G401.6 (cell line): ENCODE measurements around the gene PSMC1.
A peak's percentile ranks its signal among the peaks of the same experiment; 100 is the strongest.
"Not testable (repeated sequence)": the region's sequence is repeated elsewhere in the genome, so short reads cannot be mapped to it uniquely, and the experiment has no call there.

ENCODE experiments used
- FAIRE-seq: peaks from 2 replicates; lab custom pipeline; 2012; peaks lifted over from hg19 to GRCh38; lab: Jason Lieb, UNC

The PSMC1 gene

DNA sequence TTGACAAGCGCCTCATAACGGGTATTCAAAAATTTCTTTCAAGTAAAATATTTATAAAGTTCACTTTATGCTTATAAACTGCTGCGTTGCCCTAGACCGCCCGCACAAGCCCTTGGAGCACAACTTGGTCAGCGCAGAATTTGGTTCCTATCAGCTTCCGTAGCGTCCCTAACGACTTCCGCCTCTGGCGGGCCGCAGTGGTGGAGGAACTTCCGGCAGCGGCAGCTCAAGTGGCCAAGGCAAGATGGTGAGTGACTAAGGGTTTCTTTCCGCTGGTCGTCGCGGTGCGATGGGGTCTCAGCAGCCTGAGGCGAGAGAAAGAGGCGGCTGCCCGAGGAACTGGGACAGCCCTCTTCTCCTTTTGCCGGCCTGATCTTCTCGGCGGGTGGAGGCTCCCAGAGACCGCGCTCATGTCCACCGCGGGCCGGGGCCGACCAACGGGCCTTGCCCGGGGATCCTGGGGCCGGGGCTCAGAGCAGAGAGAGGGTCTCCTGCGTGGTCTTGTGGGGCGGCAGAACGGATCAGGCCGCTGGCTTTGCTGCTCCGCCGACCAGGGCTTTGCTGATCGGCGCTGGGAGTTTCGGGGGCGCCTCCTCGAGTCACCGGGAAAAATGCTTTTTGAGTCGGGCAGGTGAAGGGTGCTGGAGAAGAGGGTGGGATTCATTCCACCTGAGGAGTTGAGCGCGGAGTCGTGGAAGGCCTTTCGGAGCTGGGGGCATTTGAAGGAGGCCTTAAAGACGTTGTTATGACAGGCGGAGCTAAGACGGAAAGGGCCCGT is at the start of gene PSMC1:
PSMC1 (plus strand) TSS at position 200 of the 778 bp plus-strand sequence; CDS start at position 245, 45 bp downstream.
- FAIRE-seq: peak; percentile 87

DNA sequence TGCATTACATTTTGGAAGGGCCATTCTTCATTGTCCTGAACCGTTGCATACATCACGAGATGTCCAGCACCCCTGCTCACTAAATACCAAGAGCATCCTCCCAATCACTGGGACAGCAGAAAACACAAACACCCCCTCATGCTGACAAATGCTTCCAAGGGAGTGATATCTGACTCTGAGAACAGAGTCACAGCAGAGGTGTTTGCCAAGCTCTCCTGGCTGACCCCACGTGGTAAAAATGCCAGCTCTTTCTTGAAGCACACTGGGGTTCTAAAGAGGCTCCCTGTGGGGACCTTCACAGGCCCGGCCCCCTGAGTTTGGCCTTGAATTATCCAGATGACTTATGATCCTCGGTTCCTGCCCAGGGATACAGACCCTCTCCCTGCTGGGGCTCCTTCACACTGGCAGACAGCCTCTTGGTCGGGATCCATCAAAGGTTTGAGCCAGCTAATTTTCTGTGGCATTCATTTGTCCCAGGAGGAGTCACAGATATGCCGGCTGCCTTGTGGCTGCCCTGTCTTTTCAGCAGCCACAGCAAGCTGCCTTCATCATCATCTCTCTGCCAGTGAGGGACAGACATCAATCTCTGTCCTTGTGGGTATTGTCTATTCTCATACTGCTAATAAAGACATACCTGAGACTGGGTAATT is 43.1 kb upstream of the PSMC1 start:
- no peak for FAIRE-seq

DNA sequence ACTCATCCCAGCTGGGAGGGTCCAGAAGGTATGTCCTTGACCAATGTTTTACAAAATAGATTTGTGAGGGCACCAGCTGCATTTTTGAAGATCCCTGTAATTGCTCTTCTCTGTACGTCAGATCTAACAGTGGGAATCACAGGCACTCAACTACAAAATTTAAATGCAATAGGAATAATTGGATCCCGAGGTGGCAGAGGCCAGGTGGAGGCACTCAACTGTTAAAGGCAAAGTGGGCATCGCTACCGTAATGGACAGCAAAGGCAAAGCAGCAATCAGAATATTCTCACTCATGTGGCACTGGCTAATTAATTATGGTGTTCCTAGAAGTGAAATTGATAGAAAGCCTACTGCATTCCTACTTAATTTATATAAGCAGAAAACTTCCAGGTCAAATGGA is 27.9 kb upstream of the PSMC1 start:
- FAIRE-seq: no peak

DNA sequence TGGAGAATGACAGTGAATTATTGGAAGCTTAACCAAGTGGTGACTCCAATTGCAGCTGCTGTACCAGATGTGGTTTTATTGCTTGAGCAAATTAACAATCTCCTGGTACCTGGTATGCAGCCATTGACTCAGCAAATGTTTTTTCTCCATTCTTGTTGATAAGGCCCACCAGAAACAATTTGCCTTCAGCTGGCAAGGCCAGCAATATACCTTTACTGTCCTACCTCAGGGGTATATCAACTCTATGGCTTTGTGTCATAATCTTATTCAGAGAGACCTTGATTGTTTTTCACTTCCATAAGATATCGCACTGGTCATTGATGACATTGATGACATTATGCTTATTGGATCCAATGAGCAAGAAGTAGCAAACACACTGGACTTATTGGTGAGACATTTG is 26.4 kb upstream of the PSMC1 start:
- FAIRE-seq: not testable (repeated sequence)

DNA sequence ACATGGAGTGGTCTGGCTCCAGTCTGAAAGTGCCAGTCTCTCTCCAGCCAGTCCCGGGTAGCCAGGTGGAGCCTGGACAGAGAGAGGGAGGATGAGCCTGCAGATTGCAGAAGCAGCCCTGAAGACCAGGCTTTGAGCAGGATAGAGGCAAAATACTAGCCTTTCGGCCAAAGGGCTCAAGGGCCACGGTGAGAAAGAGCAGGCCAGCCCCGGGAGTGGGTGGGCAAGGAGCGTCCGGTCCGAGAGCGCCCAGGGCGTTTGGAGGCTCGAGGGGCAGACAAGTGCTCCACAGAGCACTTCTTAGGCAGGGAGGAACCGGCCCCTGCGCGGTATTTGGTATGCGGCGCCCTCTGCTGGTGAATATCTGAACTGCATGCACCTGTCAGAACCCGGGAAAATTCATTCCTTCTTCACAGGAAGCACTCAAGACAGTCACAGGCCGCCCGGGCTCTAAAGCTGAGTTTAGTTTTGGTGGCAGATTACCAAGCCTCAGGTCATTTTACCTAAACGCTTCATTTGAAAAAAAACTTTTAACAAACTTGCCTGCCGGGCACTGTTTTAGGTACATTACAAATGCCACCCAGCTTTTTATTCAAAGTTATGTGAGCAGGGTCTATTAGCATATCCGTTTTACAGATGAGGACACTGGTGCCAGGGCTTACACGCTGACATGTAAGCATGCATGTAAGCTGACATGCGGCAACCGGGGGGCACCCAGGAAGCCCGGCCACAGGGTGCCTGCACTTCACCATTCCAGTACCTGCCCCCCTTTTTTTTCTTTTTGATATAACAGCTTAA is 21.0 kb upstream of the PSMC1 start:
- no peak for FAIRE-seq

DNA sequence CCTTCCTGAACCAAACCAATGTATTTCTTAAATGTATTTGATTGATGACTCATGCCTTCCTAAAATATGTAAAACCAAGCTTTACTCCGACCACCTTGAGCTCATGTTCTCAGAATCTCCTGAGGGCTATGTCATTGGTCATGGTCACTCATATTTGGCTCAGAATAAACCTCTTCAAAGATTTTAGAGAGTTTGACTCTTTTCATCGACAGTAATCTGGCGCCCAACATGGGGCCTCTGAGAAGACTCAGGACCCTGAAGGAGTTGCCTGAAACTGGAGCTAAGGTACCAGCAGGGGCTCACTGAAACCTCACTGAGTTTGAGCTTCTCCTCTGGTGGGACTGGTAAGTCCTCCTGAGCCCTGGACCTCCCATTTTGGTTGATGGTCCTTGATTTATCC is 17.2 kb upstream of the PSMC1 start:
- FAIRE-seq: no peak

DNA sequence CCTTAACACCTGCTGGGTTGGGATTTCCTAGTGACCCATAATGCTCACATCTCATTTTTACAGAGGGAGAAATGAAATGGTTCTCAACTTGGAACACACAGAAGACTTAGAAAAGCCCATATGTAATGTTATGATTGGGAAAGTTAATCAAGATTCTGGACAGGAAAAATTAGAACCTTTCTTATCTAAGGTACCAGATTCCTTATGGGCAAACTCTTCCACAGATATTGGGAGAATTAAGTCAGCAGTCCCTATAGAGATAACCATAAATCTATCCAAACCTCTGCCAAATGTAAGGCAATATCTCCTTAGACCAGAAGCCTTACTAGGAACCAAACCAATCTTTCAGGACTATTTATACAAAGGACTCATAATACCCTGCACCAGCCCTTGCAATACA is 13.9 kb upstream of the PSMC1 start:
- no peak for FAIRE-seq

DNA sequence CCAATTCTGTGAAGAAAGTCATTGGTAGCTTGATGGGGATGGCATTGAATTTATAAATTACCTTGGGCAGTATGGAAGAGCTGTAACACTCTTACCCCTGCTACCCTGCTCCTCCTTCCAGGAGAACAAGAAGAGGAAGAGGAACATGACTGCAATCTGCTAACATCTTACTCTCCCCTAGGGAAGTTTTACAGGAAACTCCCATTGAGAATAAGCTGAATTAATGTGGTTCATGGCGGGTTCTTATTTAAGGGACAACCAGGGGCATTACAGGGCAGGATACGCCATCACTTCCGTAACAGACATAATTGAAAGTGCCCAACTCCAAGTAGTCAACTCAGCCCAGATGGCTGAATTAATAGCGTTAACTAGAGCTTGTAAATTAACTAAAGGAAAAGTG is 9.4 kb upstream of the PSMC1 start:
- FAIRE-seq: no peak

DNA sequence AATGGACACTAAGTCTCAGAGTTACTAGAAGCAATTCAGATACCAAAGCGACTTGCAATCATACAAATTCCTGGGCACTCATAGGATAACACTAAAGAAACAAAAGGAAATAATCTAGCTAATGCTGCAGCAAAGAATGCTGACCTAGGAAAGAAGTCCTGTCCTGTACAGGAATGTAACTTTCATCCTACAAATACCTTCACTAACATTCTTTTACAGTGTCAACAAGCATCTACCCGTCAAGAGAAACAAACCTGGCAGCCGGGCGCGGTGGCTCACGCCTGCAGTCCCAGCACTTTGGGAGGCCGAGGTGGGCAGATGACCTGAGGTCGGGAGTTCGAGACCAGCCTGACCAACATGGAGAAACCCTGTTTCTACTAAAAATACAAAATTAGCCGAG is 8.9 kb upstream of the PSMC1 start:
- FAIRE-seq: not testable (repeated sequence)

DNA sequence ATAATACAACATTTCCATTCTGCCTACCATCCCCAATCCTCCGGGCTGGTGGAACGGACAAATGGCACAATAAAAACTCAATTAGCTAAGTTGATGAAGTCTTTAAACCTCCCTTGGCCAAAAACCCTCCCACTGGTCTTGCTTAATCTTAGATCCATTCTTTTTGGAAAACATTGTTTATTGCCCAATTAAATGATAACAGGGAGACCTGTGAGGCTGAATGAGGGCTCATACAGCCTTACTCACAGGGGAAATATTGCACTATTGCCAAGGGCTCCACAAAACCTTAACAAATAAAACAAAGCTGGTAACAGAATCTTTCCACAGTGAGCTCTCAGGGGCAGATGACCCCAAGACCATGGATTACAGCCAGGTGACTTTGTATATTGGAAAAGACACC is 7.8 kb upstream of the PSMC1 start:
- FAIRE-seq: no peak

DNA sequence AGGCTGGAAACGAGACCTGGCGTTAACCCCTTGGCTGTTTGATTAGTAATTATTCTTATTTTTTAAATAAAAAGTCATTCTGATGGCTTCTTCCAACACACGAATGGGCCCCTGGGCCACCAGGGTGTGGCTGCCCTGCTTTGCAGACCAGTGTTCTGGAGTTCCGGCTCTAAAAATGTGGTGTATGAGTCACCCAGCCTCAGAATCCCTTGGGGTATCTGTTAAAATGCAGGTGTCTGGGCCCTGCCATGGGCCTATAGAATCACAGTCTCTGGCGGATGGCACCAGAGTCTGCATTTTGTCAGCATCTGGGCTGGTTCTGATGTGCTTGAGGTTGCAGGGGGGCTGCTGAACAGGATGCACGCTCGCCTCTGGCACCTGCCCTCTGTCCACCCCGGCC is 2.5 kb upstream of the PSMC1 start:
- FAIRE-seq: no peak

DNA sequence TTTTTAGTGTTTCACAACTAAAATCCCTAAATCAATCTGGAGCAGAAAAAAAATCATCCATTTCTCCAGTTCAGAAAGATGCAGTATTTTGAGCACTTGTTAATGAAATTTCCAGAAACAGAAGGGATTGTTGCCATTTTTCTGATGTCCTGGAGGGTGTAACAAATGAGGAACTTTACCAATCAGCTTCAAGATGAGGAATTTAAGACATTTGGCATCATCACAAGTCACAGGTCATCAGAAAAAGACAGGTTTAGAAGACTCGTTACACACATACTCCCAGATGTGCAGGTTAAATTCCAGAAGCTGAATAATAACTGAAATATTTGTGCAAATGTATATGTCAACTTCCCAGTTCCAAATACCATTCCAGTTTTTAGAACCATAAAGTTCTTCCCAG is 482 bp upstream of the PSMC1 start:
- no peak for FAIRE-seq

DNA sequence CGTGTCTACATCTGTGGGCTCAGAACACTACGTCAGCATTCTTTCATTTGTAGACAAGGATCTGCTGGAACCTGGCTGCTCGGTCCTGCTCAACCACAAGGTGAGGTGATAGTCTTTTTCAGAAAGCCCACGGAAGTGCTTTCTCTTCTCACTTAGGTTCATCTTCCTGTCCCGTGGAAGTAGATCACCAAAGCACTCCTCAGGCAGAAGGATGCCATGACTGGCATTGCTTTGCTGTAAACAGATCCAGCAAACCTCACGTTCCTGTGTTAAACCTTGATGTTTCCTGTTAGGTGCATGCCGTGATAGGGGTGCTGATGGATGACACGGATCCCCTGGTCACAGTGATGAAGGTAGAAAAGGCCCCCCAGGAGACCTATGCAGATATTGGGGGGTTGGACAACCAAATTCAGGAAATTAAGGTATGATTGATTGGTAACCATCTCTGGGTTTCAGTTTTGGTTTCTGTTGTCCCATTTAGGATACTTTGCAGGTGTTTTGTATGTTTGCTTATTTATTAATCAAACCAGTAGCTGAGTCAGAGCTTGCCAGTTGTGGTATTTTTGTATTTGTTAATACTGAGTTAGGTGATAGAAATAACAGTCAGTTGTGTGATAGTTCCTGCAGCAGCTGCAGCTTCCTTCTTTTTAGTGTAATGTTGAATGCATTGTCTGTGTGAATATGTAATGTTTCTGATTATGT is 7.5 kb downstream of the PSMC1 start:
- FAIRE-seq: no peak

DNA sequence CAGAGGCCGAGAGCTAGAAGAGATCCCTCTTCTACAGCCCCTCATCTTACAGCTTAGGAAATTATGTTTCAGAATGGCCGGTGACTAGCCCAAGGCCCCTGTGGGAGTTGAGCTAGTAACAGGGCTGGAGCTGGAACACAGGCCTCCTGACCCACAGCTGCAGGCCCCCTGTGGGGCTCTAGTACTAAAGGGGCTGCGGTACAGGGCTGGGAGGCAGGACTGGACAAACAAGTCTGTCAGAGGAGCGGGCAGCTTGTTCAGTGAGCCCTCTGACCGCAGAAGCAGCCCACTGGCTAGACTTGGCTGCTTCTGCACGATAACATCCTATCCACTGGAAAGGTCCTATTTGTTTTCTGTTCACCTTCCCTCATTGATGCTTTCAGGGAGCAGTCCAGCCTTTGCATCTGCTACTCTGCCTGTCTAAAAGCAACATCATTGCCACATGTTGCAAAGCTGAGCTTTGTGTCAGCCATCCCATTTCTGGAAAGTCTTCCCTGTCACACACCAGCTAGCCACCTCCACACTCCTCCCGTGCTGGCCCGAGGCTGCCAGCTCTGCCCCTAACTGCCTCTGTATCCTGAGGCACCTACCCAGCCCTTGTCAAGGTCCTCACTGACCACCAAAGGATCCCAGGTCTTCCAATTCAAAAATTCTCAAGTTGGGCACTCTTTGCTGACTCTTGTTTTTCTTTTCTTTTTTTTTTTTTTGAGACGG is 10.2 kb downstream of the PSMC1 start:
- no peak for FAIRE-seq

DNA sequence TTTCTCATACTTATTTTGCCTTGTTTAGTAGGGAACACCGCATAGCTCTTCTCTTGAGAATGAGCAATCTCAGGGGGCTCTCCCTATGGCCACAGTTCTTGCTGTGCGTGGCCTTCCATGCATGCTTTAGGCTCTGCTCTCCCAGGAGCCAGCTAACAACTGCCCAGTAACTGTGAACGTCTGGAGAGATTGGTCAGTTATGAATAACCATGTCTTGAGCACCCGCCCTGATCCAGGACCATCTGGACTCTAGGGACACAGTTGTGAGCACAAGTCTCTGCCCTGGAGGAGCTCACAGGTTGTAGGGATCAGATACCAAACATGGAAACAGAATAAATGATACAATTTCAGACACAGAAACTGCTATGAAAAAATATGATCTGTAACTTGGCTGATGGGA is 12.1 kb downstream of the PSMC1 start:
- FAIRE-seq: no peak

DNA sequence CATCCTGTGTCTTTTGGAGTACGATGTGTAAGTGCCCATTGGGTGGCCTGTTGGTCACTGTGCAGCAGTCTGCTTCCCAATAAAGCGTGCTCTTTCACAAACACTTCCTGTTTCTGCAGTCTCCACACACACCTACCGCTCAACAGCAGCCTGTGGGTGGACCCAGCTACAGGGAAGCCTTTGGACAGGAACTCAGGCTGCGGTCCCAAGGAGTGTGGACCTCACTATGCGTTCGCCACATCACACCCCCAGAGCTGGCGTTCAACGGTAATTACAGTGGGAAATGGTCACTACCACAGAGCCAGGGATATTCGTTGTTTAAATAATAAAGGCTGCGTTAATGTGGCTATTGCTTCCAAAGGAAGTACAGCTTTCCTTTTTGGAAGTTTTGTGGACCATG is 16.2 kb downstream of the PSMC1 start:
- FAIRE-seq: no peak

DNA sequence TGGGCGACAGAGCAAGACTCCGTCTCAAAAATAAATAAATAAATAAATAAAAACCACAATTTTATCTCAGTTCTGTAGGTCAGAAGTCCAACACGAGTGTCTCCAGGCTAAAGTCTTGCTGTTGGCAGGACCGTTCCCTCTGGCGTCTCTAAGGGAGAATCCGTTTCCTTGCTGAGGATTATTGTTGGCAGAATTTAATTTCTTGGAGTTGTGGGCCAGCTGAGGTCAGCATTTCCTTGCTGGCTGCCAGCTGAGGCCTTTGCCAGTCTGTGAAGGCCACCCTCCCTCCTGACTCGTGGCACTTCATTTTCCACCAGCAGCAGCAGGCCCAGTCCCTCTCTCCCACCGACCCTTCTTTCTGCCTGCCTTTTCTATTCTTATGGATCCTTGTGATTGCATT is 17.2 kb downstream of the PSMC1 start:
- no peak for FAIRE-seq

DNA sequence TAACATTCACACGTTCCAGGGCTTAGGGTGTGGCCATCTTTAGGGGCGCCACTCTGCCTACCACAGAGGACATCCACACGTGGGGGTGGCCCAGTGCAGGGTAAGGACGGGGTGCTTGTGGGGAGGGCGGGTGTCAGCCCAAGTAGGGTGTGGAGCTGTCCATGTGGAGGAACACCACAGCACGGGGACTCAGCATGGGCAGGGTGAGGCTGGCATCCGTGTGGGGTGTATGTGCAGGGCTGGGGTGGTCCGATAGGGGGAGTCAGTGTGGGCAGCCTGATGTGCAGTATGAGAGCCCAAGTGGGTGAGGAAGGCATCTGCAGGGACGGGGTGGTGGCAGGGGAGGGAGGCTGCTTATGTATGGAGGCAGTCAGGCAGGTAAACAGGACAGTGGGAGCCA is 17.7 kb downstream of the PSMC1 start:
- FAIRE-seq: no peak

DNA sequence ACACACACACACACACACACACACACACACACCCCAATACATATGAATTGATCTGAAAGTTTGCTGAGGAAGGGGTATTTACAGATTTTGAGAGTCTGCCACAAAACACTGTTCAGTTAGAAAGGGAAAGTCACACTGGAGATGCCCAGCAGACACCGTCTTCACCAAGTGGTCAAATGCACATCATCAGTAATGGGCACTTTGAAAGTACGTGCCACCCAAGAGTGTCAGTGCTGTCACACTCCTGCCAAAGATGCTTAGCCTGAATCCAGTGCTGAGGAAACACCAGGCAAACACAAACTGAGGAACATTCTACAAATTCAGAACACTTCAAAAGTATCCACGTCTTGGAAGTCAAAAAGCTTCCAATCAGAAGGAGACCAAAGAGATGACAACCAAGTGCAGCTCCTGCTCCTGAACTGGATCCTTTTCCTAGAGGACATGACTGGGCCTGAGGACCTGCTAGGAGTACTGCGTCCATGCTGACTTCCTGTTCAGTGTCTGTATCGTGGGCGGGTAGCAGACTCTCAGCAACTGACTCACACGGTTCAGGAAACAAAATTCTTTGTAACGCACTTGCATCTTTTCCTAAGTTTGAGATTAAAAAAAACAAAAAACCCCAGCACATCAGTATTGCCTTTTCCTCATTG is 18.6 kb downstream of the PSMC1 start:
- no peak for FAIRE-seq

DNA sequence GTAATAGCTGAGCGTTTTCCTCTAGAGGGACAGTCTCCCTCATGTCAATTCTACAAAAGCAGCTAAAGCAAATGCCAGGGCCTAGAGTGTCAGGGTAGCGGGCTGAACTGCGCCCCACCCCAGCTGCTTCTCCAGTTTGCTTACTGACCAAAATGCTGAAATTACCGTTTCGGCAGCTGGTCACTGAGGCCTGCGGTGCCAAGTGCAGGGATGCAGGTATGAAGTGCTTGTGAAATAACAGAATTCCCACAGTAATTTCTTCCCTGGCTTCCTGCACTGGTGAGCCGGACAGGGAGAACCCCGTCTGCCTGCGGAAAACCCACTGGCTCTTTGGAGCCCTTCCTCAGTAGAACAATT is 19.1 kb downstream of the PSMC1 start:
- FAIRE-seq: no peak

DNA sequence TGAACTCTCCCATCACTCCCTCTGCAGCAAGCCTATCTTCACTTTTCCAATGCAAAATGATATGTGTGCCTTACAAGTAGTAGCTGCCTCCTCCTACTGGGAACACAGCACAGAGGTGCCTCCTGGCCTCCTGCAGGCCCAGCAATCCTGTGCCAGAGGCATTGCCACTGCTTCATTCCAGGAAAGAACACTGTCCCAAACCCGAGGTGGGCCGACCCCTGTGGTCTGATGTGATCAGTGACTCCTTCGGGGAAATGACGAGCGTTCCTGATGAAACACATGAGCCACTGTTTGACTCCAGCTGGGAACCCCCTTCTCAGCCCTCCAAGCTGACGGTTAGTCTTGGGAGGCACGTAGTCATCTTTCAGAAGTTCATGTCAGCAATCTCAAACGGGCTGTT is 19.5 kb downstream of the PSMC1 start:
- FAIRE-seq: no peak
